Parathyroid adenoma (tissue), 2 donors: ENCODE results near the gene PDS5B.
"Not testable (repeated sequence)": the region's sequence is repeated elsewhere in the genome, so short reads cannot be mapped to it uniquely, and the experiment has no call there.

Experiments used
- H2AFZ ChIP-seq: fragments of 300-600 bp; sonication (generic); one replicate; pipeline ENCODE4 v1.7.0; 2017; ENCODE audit warnings: antibody characterized with exemption, mild to moderate bottlenecking
- H3K27ac ChIP-seq: fragments of 300-600 bp; sonication (generic); one replicate; pipeline ENCODE4 v1.7.0; 2017
- H3K27me3 ChIP-seq: fragments of 300-600 bp; sonication (generic); one replicate; pipeline ENCODE4 v1.7.0; 2017; ENCODE audit warnings: low read length; ENCODE audit not compliant: control insufficient read depth, insufficient read depth
- H3K36me3 ChIP-seq: fragments of 300-600 bp; sonication (generic); one replicate; pipeline ENCODE4 v1.7.0; 2017; ENCODE audit warnings: low read length; ENCODE audit not compliant: control insufficient read depth, insufficient read depth
- H3K4me1 ChIP-seq: fragments of 300-600 bp; sonication (generic); one replicate; pipeline ENCODE4 v1.7.0; 2017; ENCODE audit warnings: control low read depth
- H3K4me2 ChIP-seq: fragments of 300-600 bp; sonication (generic); one replicate; pipeline ENCODE4 v1.7.0; 2017; ENCODE audit warnings: low read length
- H3K4me3 ChIP-seq: fragments of 300-600 bp; sonication (generic); one replicate; pipeline ENCODE4 v1.7.0; 2017; ENCODE audit warnings: low read depth, low read length
- H3K79me2 ChIP-seq: fragments of 300-600 bp; sonication (generic); one replicate; pipeline ENCODE4 v1.7.0; 2017; ENCODE audit warnings: control low read depth
- H3K9ac ChIP-seq: fragments of 300-600 bp; sonication (generic); one replicate; pipeline ENCODE4 v1.7.0; 2017; ENCODE audit warnings: mild to moderate bottlenecking
- H3K9me3 ChIP-seq: fragments of 300-600 bp; sonication (generic); one replicate; pipeline ENCODE4 v1.7.0; 2017; ENCODE audit warnings: low read length; ENCODE audit not compliant: control insufficient read depth
- TF ChIP-seq, protein P1 (sequence below): fragments of 300-600 bp; sonication (generic); IDR thresholded peaks from one replicate; pipeline ENCODE4 v1.7.0; 2017; ENCODE audit warnings: antibody characterized with exemption, mild to moderate bottlenecking
- donor health status: primary hyperparathyroidism.

PDS5B gene

DNA sequence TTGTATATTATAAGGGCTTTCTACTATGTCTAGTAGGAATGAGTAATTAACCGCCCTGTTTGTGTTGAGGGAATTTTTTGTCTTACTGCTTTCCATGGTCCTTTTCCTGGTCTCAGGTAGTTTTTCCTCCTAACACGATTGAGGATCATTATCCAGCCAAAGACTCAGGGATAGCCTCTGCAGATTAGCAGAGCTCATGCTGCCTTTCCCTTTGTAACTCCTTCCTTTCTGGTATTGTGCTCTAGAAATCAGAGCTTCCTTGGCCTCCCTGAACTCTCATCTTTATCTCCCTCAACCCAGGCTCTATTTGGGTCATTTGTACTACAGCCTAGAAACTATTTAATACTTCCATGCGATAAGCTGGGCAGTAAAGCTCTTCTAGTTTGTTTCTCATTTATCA lies 142.1 kb downstream of the PDS5B start:
- TF ChIP-seq, protein P1, sequence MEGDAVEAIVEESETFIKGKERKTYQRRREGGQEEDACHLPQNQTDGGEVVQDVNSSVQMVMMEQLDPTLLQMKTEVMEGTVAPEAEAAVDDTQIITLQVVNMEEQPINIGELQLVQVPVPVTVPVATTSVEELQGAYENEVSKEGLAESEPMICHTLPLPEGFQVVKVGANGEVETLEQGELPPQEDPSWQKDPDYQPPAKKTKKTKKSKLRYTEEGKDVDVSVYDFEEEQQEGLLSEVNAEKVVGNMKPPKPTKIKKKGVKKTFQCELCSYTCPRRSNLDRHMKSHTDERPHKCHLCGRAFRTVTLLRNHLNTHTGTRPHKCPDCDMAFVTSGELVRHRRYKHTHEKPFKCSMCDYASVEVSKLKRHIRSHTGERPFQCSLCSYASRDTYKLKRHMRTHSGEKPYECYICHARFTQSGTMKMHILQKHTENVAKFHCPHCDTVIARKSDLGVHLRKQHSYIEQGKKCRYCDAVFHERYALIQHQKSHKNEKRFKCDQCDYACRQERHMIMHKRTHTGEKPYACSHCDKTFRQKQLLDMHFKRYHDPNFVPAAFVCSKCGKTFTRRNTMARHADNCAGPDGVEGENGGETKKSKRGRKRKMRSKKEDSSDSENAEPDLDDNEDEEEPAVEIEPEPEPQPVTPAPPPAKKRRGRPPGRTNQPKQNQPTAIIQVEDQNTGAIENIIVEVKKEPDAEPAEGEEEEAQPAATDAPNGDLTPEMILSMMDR = no peak
- Histone ChIP-seq H3K4me1 (no peaks in the 10 kb centered on the region), H3K36me3 (no peaks in the 10 kb centered on the region), H2AFZ (no peak overlapping the region), H3K9ac (no peak overlapping the region), H3K27ac (no peak overlapping the region), H3K4me3 (no peak overlapping the region), H3K27me3 (no peaks in the 10 kb centered on the region), H3K9me3 (no peaks in the 10 kb centered on the region), H3K4me2 (no peak overlapping the region), H3K79me2 (no peaks in the 10 kb centered on the region)

DNA sequence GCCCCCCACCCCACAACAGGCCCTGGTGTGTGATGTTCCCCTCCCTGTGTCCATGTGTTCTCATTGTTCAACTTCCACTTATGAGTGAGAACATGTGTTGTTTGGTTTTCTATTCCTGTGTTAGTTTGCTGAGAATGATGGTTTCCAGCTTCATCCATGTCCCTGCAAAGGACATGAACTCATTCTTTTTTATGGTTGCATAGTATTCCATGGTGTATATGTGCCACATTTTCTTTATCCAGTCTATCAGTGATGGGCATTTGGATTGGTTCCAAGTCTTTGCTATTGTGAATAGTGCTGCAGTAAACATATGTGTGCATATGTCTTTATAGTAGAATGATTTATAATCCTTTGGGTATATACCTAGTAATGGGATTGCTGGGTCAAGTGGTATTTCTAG lies 142.8 kb downstream of the PDS5B start:
- H3K36me3 ChIP-seq, H3K79me2 ChIP-seq, H3K9ac ChIP-seq, H3K4me3 ChIP-seq, H3K9me3 ChIP-seq, H3K27ac ChIP-seq, H3K4me1 ChIP-seq, H3K4me2 ChIP-seq, H2AFZ ChIP-seq, H3K27me3 ChIP-seq: not testable (repeated sequence)

DNA sequence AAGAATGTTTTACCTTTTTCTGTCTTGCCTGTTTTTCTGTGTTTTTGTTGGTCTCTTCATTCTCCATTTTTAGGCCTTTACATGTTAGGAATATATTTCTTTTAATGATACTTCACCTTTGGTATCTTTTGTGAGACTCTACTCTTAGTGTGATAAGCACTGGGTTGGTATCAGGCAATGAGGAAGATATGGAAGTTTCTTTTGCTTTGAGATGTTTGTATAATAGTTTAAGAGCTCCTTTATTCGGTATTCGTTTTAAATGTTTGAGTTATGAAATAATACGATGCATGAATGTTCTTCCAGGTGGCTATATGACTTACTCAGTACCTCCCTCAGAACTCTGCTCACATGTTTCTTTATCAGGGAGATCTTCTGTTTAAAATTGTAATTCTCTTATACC lies 144.8 kb downstream of the PDS5B start:
- Histone ChIP-seq H3K27me3 (no peaks in the 10 kb centered on the region), H3K27ac (no peak overlapping the region), H2AFZ (no peak overlapping the region), H3K4me2 (no peak overlapping the region), H3K36me3 (no peaks in the 10 kb centered on the region), H3K9ac (no peak overlapping the region), H3K9me3 (no peaks in the 10 kb centered on the region), H3K4me1 (no peaks in the 10 kb centered on the region), H3K79me2 (no peaks in the 10 kb centered on the region), H3K4me3 (no peak overlapping the region)
- TF ChIP-seq, protein P1 = no peak

DNA sequence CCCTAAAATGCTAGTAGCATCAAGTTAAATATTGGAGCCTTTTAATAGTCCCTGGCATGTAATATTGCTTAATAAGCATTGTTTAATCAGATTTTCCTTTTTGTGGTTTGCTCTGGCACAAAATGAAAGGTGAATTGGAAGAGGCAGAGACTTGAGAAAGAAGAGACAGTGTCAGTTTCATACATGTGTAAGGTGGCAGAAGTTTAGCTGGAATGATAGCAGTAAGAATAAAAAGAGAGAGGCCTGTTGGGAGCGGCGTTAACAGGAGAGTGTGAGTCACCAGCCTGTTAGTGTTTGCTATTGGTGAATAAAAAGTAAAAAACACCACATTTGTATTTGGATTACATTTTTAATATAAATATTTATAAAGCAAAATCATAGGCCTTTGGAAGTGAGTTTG lies 145.3 kb downstream of the PDS5B start:
- H3K9me3 ChIP-seq = no peaks in the 10 kb centered on the region
- no peaks in the 10 kb centered on the region for H3K36me3 ChIP-seq
- H2AFZ ChIP-seq = no peak overlapping the region
- H3K27me3 ChIP-seq = no peaks in the 10 kb centered on the region
- no peak overlapping the region for H3K9ac ChIP-seq
- no peak overlapping the region for H3K4me3 ChIP-seq
- H3K79me2 ChIP-seq = no peaks in the 10 kb centered on the region
- H3K4me2 ChIP-seq = no peak overlapping the region
- H3K4me1 ChIP-seq = no peaks in the 10 kb centered on the region
- TF ChIP-seq, protein P1 = no peak
- no peak overlapping the region for H3K27ac ChIP-seq

DNA sequence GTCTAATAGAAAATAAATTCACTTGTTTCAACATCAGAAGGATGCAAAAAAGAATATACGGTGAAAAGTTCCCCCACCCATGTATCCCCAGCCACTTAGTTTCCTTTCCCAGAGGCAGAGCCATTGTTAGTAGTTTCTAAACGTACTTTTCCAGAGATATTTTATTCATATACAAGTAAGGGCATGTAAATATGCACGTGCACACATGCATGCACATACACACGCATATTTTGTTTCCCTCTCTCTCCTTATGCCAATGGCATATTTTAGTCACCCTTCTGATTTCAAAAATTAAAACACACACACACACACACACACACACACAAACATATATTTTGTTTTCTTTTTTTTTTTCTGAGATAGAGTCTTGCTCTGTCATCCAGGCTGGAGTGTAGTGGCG lies 147.4 kb downstream of the PDS5B start:
- H3K9me3 ChIP-seq = no peaks in the 10 kb centered on the region
- no peak overlapping the region for H3K9ac ChIP-seq
- no peaks in the 10 kb centered on the region for H3K27me3 ChIP-seq
- no peaks in the 10 kb centered on the region for H3K36me3 ChIP-seq
- no peak overlapping the region for H3K27ac ChIP-seq
- H3K4me2 ChIP-seq = no peak overlapping the region
- H3K4me3 ChIP-seq = no peak overlapping the region
- H2AFZ ChIP-seq = no peak overlapping the region
- TF ChIP-seq, protein P1 = no peak
- H3K79me2 ChIP-seq = no peaks in the 10 kb centered on the region
- no peaks in the 10 kb centered on the region for H3K4me1 ChIP-seq
